ENCODE measurements around the gene SCGN.
A peak's percentile ranks its signal among the peaks of the same experiment; 100 is the strongest.

The SCGN gene
- 0 reads per million in 18 experiments for total RNA-seq

- DNase-seq: peak; percentile 15 to 52
These were observed at the start of gene SCGN for GRCh38 chr6:25652007-25652515. Gene SCGN (plus strand): TSS chr6:25652215. CDS start chr6:25652404, 189 bp downstream.

- DNase-seq: no peak
These were observed 49.4 kb upstream of the SCGN start for GRCh38 chr6:25602674-25602982.

GRCh38 chr6:25603251-25603650, 48.8 kb upstream of the SCGN start:
- DNase-seq: no peak

GRCh38 chr6:25606151-25606550, 45.9 kb upstream of the SCGN start:
- DNase-seq: no peak

GRCh38 chr6:25608558-25609174, 43.3 kb upstream of the SCGN start:
- DNase-seq: no peak

- DNase-seq: no peak
These were observed 39.3 kb upstream of the SCGN start for GRCh38 chr6:25612666-25613065.

GRCh38 chr6:25613415-25613814, 38.6 kb upstream of the SCGN start:
- DNase-seq: no peak

GRCh38 chr6:25614052-25614451, 38.0 kb upstream of the SCGN start:
- DNase-seq: no peak

GRCh38 chr6:25615471-25615870, 36.5 kb upstream of the SCGN start:
- DNase-seq: no peak

- peak in 1 of 2 donors; percentile 7 for DNase-seq
These were observed 34.0 kb upstream of the SCGN start for GRCh38 chr6:25617997-25618396.

GRCh38 chr6:25619217-25619616, 32.8 kb upstream of the SCGN start:
- no peak for DNase-seq

- no peak for DNase-seq
These were observed 31.6 kb upstream of the SCGN start for GRCh38 chr6:25620391-25620790.

- no peak for DNase-seq
These were observed 28.9 kb upstream of the SCGN start for GRCh38 chr6:25623065-25623464.

GRCh38 chr6:25623879-25624278, 28.1 kb upstream of the SCGN start:
- no peak for DNase-seq

GRCh38 chr6:25627001-25627400, 25.0 kb upstream of the SCGN start:
- DNase-seq: no peak

- no peak for DNase-seq
These were observed 23.4 kb upstream of the SCGN start for GRCh38 chr6:25628471-25629197.

GRCh38 chr6:25629198-25629576, 22.8 kb upstream of the SCGN start:
- DNase-seq: no peak

GRCh38 chr6:25630508-25631278, 21.3 kb upstream of the SCGN start:
- no peak for DNase-seq

- DNase-seq: no peak
These were observed 16.1 kb upstream of the SCGN start for GRCh38 chr6:25635886-25636317.

GRCh38 chr6:25637211-25637610, 14.8 kb upstream of the SCGN start:
- DNase-seq: peak; percentile 29 to 31

- no peak for DNase-seq
These were observed 14.0 kb upstream of the SCGN start for GRCh38 chr6:25637960-25638434.

- no peak for DNase-seq
These were observed 12.4 kb upstream of the SCGN start for GRCh38 chr6:25639653-25640052.

- DNase-seq: no peak
These were observed 11.6 kb upstream of the SCGN start for GRCh38 chr6:25640446-25640845.

Data from inflammatory macrophage (primary cell).